ENCODE results near the gene PEMT. TPM values are rescaled to one million over a fixed set of nuclear protein-coding genes. Genes with fewer than 3 reads are reported as not detected.
A peak's percentile ranks its signal among the peaks of the same experiment; 100 is the strongest.

PEMT gene
- total and polyA plus RNA-seq, 9 of the 15 experiments (the other 6 are each of a cell fraction or from before 2014, with no cell fraction given): 1.4 to 36.4 (median 13.6) TPM

- TF ChIP-seq ZFP91 (CRISPR knock-in tag; IDR thresholded peaks at IDR 0.05) (no peak), ARHGAP35 (IDR thresholded peaks at IDR 0.05; ENCODE audit: partially characterized antibody) (no peak), ZNF324 (CRISPR knock-in tag; IDR thresholded peaks at IDR 0.05) (no peak), ZNF263 (CRISPR knock-in tag; IDR thresholded peaks at IDR 0.05; ENCODE audit: borderline replicate concordance) (peak; percentile 7; the same call in 1 of the 2 replicates)
These were observed 68.3 kb downstream of the PEMT start (continued) for GRCh38 chr17:17523001-17523730.

- no TSS peak for BruUV-seq (replicated peaks)
- Histone ChIP-seq H3K27ac (ENCODE audit: extremely low read depth, low read depth, low read length) (no peak overlapping the region), H3K4me3 (no peak overlapping the region), H3K9ac (ENCODE audit: insufficient read depth in 1 of 2, low read depth in 2 of 2, low read length in 2 of 2) (no peak overlapping the region), H3K4me1 (replicated peaks in 1 of 2; ENCODE audit: control insufficient read depth in 2 of 2, insufficient read depth in 2 of 2, low read length in 2 of 2) (peaks cover 0 to 10% of the 10 kb centered on the region in 2 experiments; a peak in 2 of 5 replicates), H3K9me1 (ENCODE audit: control insufficient read depth, insufficient read depth, low read length) (no peaks in the 10 kb centered on the region), H3K27me3 (ENCODE audit: control insufficient read depth in 2 of 2, insufficient read depth in 2 of 2, low read length in 2 of 2) (no peaks in the 10 kb centered on the region), H3K36me3 (ENCODE audit: control insufficient read depth, insufficient read depth, low read length) (no peaks in the 10 kb centered on the region), H2AFZ (ENCODE audit: low read depth, low read length) (no peak overlapping the region), H4K20me1 (replicated peaks; ENCODE audit: control insufficient read depth, insufficient read depth, low read length) (no peaks in the 10 kb centered on the region), H3K79me2 (ENCODE audit: control insufficient read depth, insufficient read depth, low read length) (no peaks in the 10 kb centered on the region), H3K4me2 (ENCODE audit: insufficient read depth, low read length) (no peak overlapping the region), H3K9me3 (replicated peaks; ENCODE audit: control insufficient read depth, insufficient read depth, low read depth, low read length) (no peaks in the 10 kb centered on the region)
- 64% methylated on average over 11 of the region's 22 CpGs for WGBS (ENCODE audit: insufficient coverage, low coverage, missing lambda C conversion rate)
- ChIA-PET POLR2A (interaction anchor here (1.2 kb wide), 1 partner anchor 24 kb away, joined by 3 read pairs; no protein-coding TSS in a partner anchor), CTCF (ENCODE audit: low intra/inter-chr PET ratio) (no interaction called here)
- DNase-seq (ENCODE audit: extremely low read depth in 1 of 4, low spot score in 3 of 4): no peak
- FAIRE-seq: no peak
- intact Hi-C loops (cut with micrococcal nuclease): no loop called here
- no peak for ATAC-seq
- in situ Hi-C loops (cut with MboI): no loop called here
- TF ChIP-seq TBL1XR1 (IDR thresholded peaks at IDR 0.05; ENCODE audit: low read length in 2 of 2) (no peak), CREB3L1 (IDR thresholded peaks at IDR 0.05; ENCODE audit: borderline replicate concordance, low read depth) (no peak), THRB (CRISPR knock-in tag; conservative IDR thresholded peaks at IDR 0.05) (no peak), RUNX1 (IDR thresholded peaks at IDR 0.05; ENCODE audit: low read depth) (no peak), ELF2 (CRISPR knock-in tag; IDR thresholded peaks at IDR 0.05) (no peak), BDP1 (IDR thresholded peaks at IDR 0.05; ENCODE audit: insufficient read depth, insufficient read length) (no peak), PHF8 (IDR thresholded peaks at IDR 0.05; ENCODE audit: borderline replicate concordance, low read length) (no peak), IRF9 (tag; IDR thresholded peaks at IDR 0.05) (no peak), EHMT2 (IDR thresholded peaks at IDR 0.05) (no peak), KLF10 (CRISPR knock-in tag; IDR thresholded peaks at IDR 0.05) (no peak), SAFB2 (IDR thresholded peaks at IDR 0.05; ENCODE audit: borderline replicate concordance, low read depth, low read length, severe bottlenecking) (no peak)
These were observed 70.8 kb downstream of the PEMT start for GRCh38 chr17:17520599-17521232.

Measured in K562 (cell line).